ENCODE data around the gene SLC6A15. TPM values are rescaled to one million over a fixed set of nuclear protein-coding genes. Genes with fewer than 3 reads are reported as not detected.
A peak's percentile ranks its signal among the peaks of the same experiment; 100 is the strongest.

SLC6A15 gene
- total and polyA plus RNA-seq, 9 donors = 0.84 to 4.1 (median 1.2) TPM

DNA sequence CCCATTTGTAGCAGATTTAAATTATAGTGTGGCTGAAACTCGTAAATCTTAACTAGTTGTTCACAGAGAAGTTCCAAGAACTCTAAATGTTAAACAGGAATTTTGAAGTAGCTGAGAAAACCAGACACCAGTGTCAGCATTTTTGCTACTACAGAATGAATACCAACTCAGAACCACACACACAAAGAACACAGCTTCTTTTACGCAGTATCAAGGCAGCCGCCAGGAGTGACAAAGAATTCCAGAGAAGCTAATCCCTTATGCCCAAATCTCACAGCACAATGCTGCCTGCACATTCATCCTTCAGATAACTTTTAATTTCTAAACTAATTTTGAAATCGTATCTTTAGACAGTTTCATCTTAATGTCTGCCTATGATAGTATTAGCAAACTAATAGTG, 37.4 kb downstream of the SLC6A15 start:
- Histone ChIP-seq H3K27me3 (ENCODE audit: control insufficient read depth, insufficient read depth, low read length) (no peaks in the 10 kb centered on the region), H3K27ac (ENCODE audit: low read length) (no peak overlapping the region), H3K36me3 (ENCODE audit: control insufficient read depth, insufficient read depth, low read length) (no peaks in the 10 kb centered on the region), H3K4me3 (ENCODE audit: low read length) (no peak overlapping the region), H3K9me3 (replicated peaks; ENCODE audit: control insufficient read depth, low read depth, low read length) (no peaks in the 10 kb centered on the region), H3K4me1 (ENCODE audit: control insufficient read depth, insufficient read depth, low read length) (peaks cover 2% of the 10 kb centered on the region)
- no peak for DNase-seq
- no CpG with 5 or more reads among the region's 4 CpGs for WGBS (ENCODE audit: insufficient coverage)

DNA sequence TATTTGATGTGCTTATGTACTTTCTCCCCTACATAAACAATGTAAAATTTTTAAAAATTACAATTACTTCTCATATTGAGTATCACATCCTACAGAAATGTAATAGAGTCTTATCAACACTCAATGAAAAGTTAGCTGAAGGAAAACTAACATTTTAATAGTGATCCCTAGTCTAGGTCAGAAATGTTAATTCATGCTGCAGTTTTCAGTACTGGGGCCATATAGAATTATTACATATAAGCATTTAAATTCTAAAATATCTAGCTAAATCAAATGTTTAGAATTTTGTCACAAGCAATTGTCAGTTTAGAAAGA, 37.8 kb downstream of the SLC6A15 start:
- Histone ChIP-seq H3K9me3 (replicated peaks; ENCODE audit: control insufficient read depth, low read depth, low read length) (no peaks in the 10 kb centered on the region), H3K4me3 (ENCODE audit: low read length) (no peak overlapping the region), H3K4me1 (ENCODE audit: control insufficient read depth, insufficient read depth, low read length) (peaks cover 2% of the 10 kb centered on the region), H3K27ac (ENCODE audit: low read length) (no peak overlapping the region), H3K27me3 (ENCODE audit: control insufficient read depth, insufficient read depth, low read length) (no peaks in the 10 kb centered on the region), H3K36me3 (ENCODE audit: control insufficient read depth, insufficient read depth, low read length) (no peaks in the 10 kb centered on the region)
- DNase-seq = no peak

- Histone ChIP-seq H3K9me3 (replicated peaks; ENCODE audit: control insufficient read depth, low read depth, low read length) (no peaks in the 10 kb centered on the region), H3K27ac (ENCODE audit: low read length) (no peak overlapping the region), H3K4me3 (ENCODE audit: low read length) (no peak overlapping the region), H3K27me3 (ENCODE audit: control insufficient read depth, insufficient read depth, low read length) (no peaks in the 10 kb centered on the region), H3K36me3 (ENCODE audit: control insufficient read depth, insufficient read depth, low read length) (no peaks in the 10 kb centered on the region), H3K4me1 (ENCODE audit: control insufficient read depth, insufficient read depth, low read length) (peaks cover 2% of the 10 kb centered on the region)
- DNase-seq = peak; percentile 66
- no CpG with 5 or more reads among the region's 7 CpGs for WGBS (ENCODE audit: insufficient coverage)
These were observed 38.3 kb downstream of the SLC6A15 start for GRCh38 chr12:84874125-84874824.

GRCh38 chr12:84862186-84862585, 50.4 kb downstream of the SLC6A15 start:
- WGBS (ENCODE audit: insufficient coverage) = no CpG with 5 or more reads among the region's 3 CpGs
- Histone ChIP-seq H3K4me3 (ENCODE audit: low read length) (no peak overlapping the region), H3K27me3 (ENCODE audit: control insufficient read depth, insufficient read depth, low read length) (no peaks in the 10 kb centered on the region), H3K9me3 (replicated peaks; ENCODE audit: control insufficient read depth, low read depth, low read length) (no peaks in the 10 kb centered on the region), H3K36me3 (ENCODE audit: control insufficient read depth, insufficient read depth, low read length) (no peaks in the 10 kb centered on the region), H3K4me1 (ENCODE audit: control insufficient read depth, insufficient read depth, low read length) (no peaks in the 10 kb centered on the region), H3K27ac (ENCODE audit: low read length) (no peak overlapping the region)
- DNase-seq = no peak

GRCh38 chr12:84860718-84861117, 51.9 kb downstream of the SLC6A15 start:
- Histone ChIP-seq H3K9me3 (replicated peaks; ENCODE audit: control insufficient read depth, low read depth, low read length) (no peaks in the 10 kb centered on the region), H3K36me3 (ENCODE audit: control insufficient read depth, insufficient read depth, low read length) (no peaks in the 10 kb centered on the region), H3K4me1 (ENCODE audit: control insufficient read depth, insufficient read depth, low read length) (no peaks in the 10 kb centered on the region), H3K27ac (ENCODE audit: low read length) (no peak overlapping the region), H3K4me3 (ENCODE audit: low read length) (no peak overlapping the region), H3K27me3 (ENCODE audit: control insufficient read depth, insufficient read depth, low read length) (no peaks in the 10 kb centered on the region)
- no CpG with 5 or more reads among the region's 2 CpGs for WGBS (ENCODE audit: insufficient coverage)
- no peak for DNase-seq

DNA sequence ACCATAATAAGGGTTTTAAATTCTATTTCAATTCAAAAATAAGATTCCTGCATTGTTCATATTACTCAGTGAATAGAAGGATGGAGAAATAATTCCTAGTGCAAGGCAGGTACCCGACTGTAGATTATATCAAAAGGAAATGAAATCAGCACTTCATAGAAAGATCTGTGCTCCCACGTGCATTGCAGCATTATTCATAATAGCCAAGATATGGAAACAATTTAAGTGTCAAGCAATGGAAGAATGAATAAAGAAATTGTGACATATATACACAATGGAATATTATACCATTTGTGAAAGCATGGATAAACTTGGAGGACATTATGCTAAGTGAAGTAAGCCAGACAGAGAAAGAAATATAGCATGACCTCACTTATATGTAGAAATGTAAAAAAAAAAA, 53.8 kb downstream of the SLC6A15 start:
- no peak overlapping the region for H3K27ac ChIP-seq (ENCODE audit: low read length)
- no peaks in the 10 kb centered on the region for H3K27me3 ChIP-seq (ENCODE audit: control insufficient read depth, insufficient read depth, low read length)
- H3K4me3 ChIP-seq (ENCODE audit: low read length) = no peak overlapping the region
- no peaks in the 10 kb centered on the region for H3K9me3 ChIP-seq (replicated peaks; ENCODE audit: control insufficient read depth, low read depth, low read length)
- H3K36me3 ChIP-seq (ENCODE audit: control insufficient read depth, insufficient read depth, low read length) = no peaks in the 10 kb centered on the region
- DNase-seq = no peak
- no peaks in the 10 kb centered on the region for H3K4me1 ChIP-seq (ENCODE audit: control insufficient read depth, insufficient read depth, low read length)
- no CpG with 5 or more reads among the region's 2 CpGs for WGBS (ENCODE audit: insufficient coverage)

GRCh38 chr12:84857525-84858208, 54.9 kb downstream of the SLC6A15 start:
- 100% methylated on average over 2 of the region's 2 CpGs for WGBS (ENCODE audit: insufficient coverage)
- Histone ChIP-seq H3K4me1 (ENCODE audit: control insufficient read depth, insufficient read depth, low read length) (no peaks in the 10 kb centered on the region), H3K36me3 (ENCODE audit: control insufficient read depth, insufficient read depth, low read length) (no peaks in the 10 kb centered on the region), H3K27me3 (ENCODE audit: control insufficient read depth, insufficient read depth, low read length) (no peaks in the 10 kb centered on the region), H3K27ac (ENCODE audit: low read length) (no peak overlapping the region), H3K9me3 (replicated peaks; ENCODE audit: control insufficient read depth, low read depth, low read length) (no peaks in the 10 kb centered on the region), H3K4me3 (ENCODE audit: low read length) (no peak overlapping the region)
- no peak for DNase-seq

GRCh38 chr12:84856156-84856900, 56.3 kb downstream of the SLC6A15 start:
- Histone ChIP-seq H3K9me3 (replicated peaks; ENCODE audit: control insufficient read depth, low read depth, low read length) (no peaks in the 10 kb centered on the region), H3K4me3 (ENCODE audit: low read length) (no peak overlapping the region), H3K4me1 (ENCODE audit: control insufficient read depth, insufficient read depth, low read length) (no peaks in the 10 kb centered on the region), H3K27me3 (ENCODE audit: control insufficient read depth, insufficient read depth, low read length) (no peaks in the 10 kb centered on the region), H3K27ac (ENCODE audit: low read length) (no peak overlapping the region), H3K36me3 (ENCODE audit: control insufficient read depth, insufficient read depth, low read length) (no peaks in the 10 kb centered on the region)
- DNase-seq = no peak
- no CpG with 5 or more reads among the region's 1 CpG for WGBS (ENCODE audit: insufficient coverage)

GRCh38 chr12:84843593-84844144, 68.9 kb downstream of the SLC6A15 start:
- Histone ChIP-seq H3K27me3 (ENCODE audit: control insufficient read depth, insufficient read depth, low read length) (no peaks in the 10 kb centered on the region), H3K36me3 (ENCODE audit: control insufficient read depth, insufficient read depth, low read length) (no peaks in the 10 kb centered on the region), H3K9me3 (replicated peaks; ENCODE audit: control insufficient read depth, low read depth, low read length) (no peaks in the 10 kb centered on the region), H3K27ac (ENCODE audit: low read length) (no peak overlapping the region), H3K4me1 (ENCODE audit: control insufficient read depth, insufficient read depth, low read length) (no peaks in the 10 kb centered on the region), H3K4me3 (ENCODE audit: low read length) (no peak overlapping the region)
- WGBS (ENCODE audit: insufficient coverage) = no CpG with 5 or more reads among the region's 1 CpG
- DNase-seq = no peak

DNA sequence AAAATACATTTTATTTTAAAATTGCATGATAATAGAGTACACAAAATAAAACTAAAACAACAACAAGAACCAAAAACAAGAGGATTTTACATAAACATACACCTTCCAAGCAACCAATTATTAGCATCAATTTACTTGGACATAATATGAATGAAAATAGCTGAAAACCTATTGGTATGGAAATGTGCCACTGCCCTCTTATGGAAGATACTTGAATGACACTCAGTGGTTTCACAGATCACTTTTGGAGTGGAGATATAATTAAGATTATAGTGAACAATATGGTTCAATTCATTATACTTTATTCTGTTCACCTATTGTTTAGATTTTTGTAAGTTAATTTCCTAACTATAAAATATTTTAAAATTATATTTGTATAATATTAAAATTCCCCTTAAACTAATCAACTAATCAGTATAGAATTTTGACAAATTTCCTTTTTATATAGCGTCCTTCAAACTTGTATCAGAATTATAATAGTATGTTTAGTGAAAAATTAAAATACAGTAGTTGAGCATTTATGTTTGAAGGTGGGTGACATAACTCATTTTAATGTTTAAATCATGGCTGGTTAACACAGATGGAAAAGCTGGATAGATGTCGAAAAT, 70.1 kb downstream of the SLC6A15 start:
- Histone ChIP-seq H3K4me3 (ENCODE audit: low read length) (no peak overlapping the region), H3K9me3 (replicated peaks; ENCODE audit: control insufficient read depth, low read depth, low read length) (no peaks in the 10 kb centered on the region), H3K27me3 (ENCODE audit: control insufficient read depth, insufficient read depth, low read length) (no peaks in the 10 kb centered on the region), H3K4me1 (ENCODE audit: control insufficient read depth, insufficient read depth, low read length) (no peaks in the 10 kb centered on the region), H3K27ac (ENCODE audit: low read length) (no peak overlapping the region), H3K36me3 (ENCODE audit: control insufficient read depth, insufficient read depth, low read length) (no peaks in the 10 kb centered on the region)
- no CpG with 5 or more reads among the region's 2 CpGs for WGBS (ENCODE audit: insufficient coverage)
- peak; percentile 84 for DNase-seq
